ENCODE data around the gene HOXA4.
A peak's percentile ranks its signal among the peaks of the same experiment; 100 is the strongest.

The HOXA4 gene

DNA sequence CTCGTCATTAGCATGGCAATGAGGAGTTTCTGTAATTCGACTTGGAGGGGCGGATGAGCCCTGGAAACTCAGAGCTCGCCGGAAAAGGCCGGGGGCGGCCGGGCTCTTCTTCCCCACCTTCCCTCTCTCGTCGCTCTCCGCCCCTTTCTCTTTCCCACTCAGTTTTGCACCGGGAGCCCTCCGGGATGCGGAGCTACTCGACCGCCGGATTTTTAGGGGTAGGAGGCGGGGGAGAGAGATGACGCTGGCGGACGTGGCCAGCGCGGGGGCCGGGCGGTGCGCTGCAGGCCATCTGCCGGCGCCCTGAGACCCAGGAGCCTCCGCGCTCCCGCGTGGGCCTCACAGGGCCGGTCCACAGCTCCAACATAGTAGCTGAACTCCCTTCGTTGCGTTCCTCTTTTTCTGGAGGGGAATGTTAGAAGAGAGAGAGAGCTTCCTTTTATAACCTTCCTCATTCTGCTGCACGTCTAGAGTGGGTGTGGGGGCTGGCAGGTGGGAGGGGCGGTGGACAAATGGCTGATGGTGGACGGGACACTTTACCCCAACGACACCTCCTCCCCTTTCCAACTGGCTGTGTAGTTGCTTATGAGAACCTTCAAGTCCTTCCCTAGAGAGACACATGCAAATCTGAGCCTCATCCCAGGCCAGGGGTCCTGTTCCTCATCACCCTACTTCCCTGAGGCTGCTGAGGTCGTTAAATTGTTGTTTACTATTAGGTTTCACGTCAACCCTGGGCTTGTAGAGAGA lies 33.6 kb downstream of the HOXA4 start:
- TF ChIP-seq EZH2phosphoT487 (IDR thresholded peaks at IDR 0.05; ENCODE audit: borderline replicate concordance, low read length), result no peak
- TF ChIP-seq, protein P1, sequence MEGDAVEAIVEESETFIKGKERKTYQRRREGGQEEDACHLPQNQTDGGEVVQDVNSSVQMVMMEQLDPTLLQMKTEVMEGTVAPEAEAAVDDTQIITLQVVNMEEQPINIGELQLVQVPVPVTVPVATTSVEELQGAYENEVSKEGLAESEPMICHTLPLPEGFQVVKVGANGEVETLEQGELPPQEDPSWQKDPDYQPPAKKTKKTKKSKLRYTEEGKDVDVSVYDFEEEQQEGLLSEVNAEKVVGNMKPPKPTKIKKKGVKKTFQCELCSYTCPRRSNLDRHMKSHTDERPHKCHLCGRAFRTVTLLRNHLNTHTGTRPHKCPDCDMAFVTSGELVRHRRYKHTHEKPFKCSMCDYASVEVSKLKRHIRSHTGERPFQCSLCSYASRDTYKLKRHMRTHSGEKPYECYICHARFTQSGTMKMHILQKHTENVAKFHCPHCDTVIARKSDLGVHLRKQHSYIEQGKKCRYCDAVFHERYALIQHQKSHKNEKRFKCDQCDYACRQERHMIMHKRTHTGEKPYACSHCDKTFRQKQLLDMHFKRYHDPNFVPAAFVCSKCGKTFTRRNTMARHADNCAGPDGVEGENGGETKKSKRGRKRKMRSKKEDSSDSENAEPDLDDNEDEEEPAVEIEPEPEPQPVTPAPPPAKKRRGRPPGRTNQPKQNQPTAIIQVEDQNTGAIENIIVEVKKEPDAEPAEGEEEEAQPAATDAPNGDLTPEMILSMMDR (IDR thresholded peaks at IDR 0.05; ENCODE audit: low read depth, low read length, poor library complexity, severe bottlenecking), result no peak
- Histone ChIP-seq H3K36me3 (ENCODE audit: control insufficient read depth, low read length) (no peaks in the 10 kb centered on the region), H3K9me2 (replicated peaks; ENCODE audit: control insufficient read depth, low read length) (no peaks in the 10 kb centered on the region), H3K27ac (ENCODE audit: low read depth, low read length) (peak overlapping the region; percentile 26), H3K9me3 (ENCODE audit: control insufficient read depth, insufficient read depth, low read length) (no peaks in the 10 kb centered on the region), H3K27me3 (ENCODE audit: control insufficient read depth, low read length) (peaks cover 8% of the 10 kb centered on the region), H4K20me1 (ENCODE audit: control insufficient read depth, insufficient read depth, low read depth, low read length) (no peaks in the 10 kb centered on the region), H3F3A (ENCODE audit: control insufficient read depth, insufficient read depth) (peaks cover 3% of the 10 kb centered on the region; the same call in 1 of the 2 replicates), H3K4me3 (ENCODE audit: low read length) (peak overlapping the region; percentile 90), H3K4me1 (ENCODE audit: control insufficient read depth, low read length) (peaks cover 35% of the 10 kb centered on the region), H3K4me2 (ENCODE audit: low read length) (peak overlapping the region; percentile 89), H3K79me2 (ENCODE audit: control insufficient read depth, low read length) (peaks cover 15% of the 10 kb centered on the region)

DNA sequence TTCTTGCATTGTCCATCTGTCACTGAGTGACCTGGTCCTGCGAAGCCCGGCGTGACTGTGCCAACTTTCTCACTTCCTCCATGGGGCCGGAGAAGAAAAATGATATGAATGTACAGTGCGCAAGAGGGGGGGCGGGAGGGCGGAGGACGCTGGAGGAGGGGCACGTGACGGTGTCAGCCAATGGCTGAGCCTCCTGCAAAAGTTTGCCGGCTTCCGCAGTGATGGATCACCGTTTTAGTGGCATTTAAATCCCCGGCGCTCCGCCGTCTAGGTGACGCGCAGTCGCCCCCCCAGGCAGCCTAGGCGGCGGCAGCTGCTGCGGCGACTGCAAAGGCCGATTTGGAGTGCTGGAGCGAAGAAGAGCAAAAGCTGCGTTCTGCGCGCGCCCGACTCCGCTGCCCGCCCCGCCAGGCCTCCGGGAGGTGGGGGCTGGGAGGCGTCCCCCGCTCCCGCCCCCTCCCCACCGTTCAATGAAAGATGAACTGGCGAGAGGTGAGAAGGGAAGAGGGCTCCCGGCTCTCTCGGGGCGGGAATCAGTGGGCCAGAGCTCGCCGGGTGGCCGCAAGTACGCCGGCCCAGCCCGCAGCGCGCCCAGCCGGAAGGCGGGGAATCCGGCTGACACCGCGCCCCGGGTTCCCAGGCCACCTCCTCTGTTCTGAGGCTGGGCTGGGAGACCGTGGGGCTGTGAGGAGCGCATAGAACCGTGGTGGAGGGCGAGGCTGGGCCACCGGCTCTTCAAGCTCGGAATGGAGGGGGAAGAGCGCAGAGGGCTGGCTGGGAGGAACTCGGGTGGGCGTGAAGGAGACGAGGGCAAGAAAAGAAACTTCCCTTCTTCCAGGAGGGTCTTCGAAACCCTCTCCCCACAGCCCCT lies 34.4 kb downstream of the HOXA4 start, which contains the start of gene HOXA1:
Gene HOXA1 (minus strand): TSS at position 104 of the 871 bp plus-strand sequence. CDS start 88 bp downstream, at position 16.
- H3F3A ChIP-seq (ENCODE audit: control insufficient read depth, insufficient read depth), result peaks cover 3% of the 10 kb centered on the region; the same call in 1 of the 2 replicates
- peaks cover 12% of the 10 kb centered on the region for H3K27me3 ChIP-seq (ENCODE audit: control insufficient read depth, low read length)
- TF ChIP-seq EZH2phosphoT487 (IDR thresholded peaks at IDR 0.05; ENCODE audit: borderline replicate concordance, low read length), result peak; percentile 15; the same call in 1 of the 2 replicates
- TF ChIP-seq, protein P1 (IDR thresholded peaks at IDR 0.05; ENCODE audit: low read depth, low read length, poor library complexity, severe bottlenecking), result peak; percentile 31
- peak within 1 kb of the TSS; percentile 90 for H3K4me3 ChIP-seq (ENCODE audit: low read length)
- peaks cover 15% of the 10 kb centered on the region for H3K79me2 ChIP-seq (ENCODE audit: control insufficient read depth, low read length)
- H3K9me3 ChIP-seq (ENCODE audit: control insufficient read depth, insufficient read depth, low read length), result no peaks in the 10 kb centered on the region
- H3K9me2 ChIP-seq (replicated peaks; ENCODE audit: control insufficient read depth, low read length), result no peaks in the 10 kb centered on the region
- no peaks in the 10 kb centered on the region for H3K36me3 ChIP-seq (ENCODE audit: control insufficient read depth, low read length)
- peaks cover 36% of the 10 kb centered on the region for H3K4me1 ChIP-seq (ENCODE audit: control insufficient read depth, low read length)
- peak within 1 kb of the TSS; percentile 89 for H3K4me2 ChIP-seq (ENCODE audit: low read length)
- no peaks in the 10 kb centered on the region for H4K20me1 ChIP-seq (ENCODE audit: control insufficient read depth, insufficient read depth, low read depth, low read length)
- H3K27ac ChIP-seq (ENCODE audit: low read depth, low read length), result peak within 1 kb of the TSS; percentile 26

DNA sequence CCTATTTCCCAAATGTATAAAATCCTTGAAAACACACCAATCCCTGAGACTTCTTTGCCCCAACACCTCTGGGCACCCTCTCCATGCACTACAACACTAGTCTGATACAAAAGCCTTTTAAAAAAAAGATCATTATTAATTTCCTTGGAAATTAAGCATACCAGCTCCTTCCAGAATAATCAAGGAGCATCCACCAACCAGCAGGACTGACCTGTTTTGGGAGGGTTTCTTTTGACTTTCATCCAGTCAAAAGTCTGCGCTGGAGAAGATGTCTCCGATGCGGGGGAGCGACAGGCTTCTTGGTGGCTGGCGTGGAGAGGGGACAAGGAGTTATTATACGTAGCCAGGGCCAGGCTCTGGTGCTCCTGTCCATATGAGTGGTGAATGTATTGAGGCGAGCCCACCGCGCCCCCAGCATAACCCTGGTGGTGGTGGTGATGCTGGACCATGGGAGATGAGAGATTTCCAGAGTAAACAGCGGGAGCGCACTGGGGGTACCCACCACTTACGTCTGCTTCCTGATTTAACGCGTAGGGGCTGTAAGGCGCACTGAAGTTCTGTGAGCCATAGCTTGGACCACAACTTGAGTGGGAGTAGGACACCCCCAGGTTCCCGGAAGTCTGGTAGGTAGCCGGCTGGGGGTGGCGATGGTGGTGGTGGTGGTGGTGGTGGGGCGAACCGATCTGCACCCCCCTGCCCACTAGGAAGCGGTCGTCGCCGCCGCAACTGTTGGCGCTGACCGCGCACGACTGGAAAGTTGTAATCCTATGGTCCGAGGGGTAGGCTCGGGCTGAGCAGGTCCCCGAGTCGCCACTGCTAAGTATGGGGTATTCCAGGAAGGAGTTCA lies 35.3 kb downstream of the HOXA4 start:
- Histone ChIP-seq H3K9me3 (ENCODE audit: control insufficient read depth, insufficient read depth, low read length) (no peaks in the 10 kb centered on the region), H3K4me2 (ENCODE audit: low read length) (peak overlapping the region; percentile 89), H3K27ac (ENCODE audit: low read depth, low read length) (no peak overlapping the region), H3K9me2 (replicated peaks; ENCODE audit: control insufficient read depth, low read length) (no peaks in the 10 kb centered on the region), H4K20me1 (ENCODE audit: control insufficient read depth, insufficient read depth, low read depth, low read length) (no peaks in the 10 kb centered on the region), H3F3A (ENCODE audit: control insufficient read depth, insufficient read depth) (peaks cover 3% of the 10 kb centered on the region; the same call in 1 of the 2 replicates), H3K4me1 (ENCODE audit: control insufficient read depth, low read length) (peaks cover 36% of the 10 kb centered on the region), H3K79me2 (ENCODE audit: control insufficient read depth, low read length) (peaks cover 15% of the 10 kb centered on the region), H3K36me3 (ENCODE audit: control insufficient read depth, low read length) (no peaks in the 10 kb centered on the region), H3K4me3 (ENCODE audit: low read length) (peak overlapping the region; percentile 90), H3K27me3 (ENCODE audit: control insufficient read depth, low read length) (peaks cover 20% of the 10 kb centered on the region)
- TF ChIP-seq, protein P1 (IDR thresholded peaks at IDR 0.05; ENCODE audit: low read depth, low read length, poor library complexity, severe bottlenecking), result no peak
- 0 out of 2 replicates have a peak, but pooled peaks have one; percentile 24 for TF ChIP-seq EZH2phosphoT487 (IDR thresholded peaks at IDR 0.05; ENCODE audit: borderline replicate concordance, low read length)

Measured in DOHH2 (cell line).